EL (cell line): Measurements from ENCODE around the gene PSMG4.

Source experiments
- DNase-seq: peaks from one replicate; pipeline ENCODE4 v3.0.0-alpha.2; 2016

The PSMG4 gene

DNA sequence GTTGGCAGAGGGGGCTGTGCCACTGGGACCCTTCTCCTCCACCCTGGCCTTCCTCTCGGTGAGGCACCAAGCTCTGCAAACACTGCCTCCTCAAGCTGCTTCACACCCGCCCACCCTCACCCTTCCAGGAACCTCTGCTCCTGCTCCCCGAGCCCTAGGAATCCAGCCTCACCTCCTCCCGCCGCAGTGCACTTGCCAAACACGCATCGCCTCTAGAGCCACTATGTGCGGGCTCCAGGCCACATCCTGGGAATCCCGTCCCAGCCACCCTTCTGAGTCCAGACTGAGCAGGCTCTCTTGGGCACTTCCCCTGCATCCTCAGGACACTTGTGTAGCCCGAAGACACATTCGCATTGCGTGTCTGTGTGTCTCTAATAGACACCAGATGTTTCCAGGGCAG is 18.5 kb downstream of the PSMG4 start:
- no peak for DNase-seq

GRCh38 chr6:3277851-3278416 is 19.2 kb downstream of the PSMG4 start:
- no peak for DNase-seq

GRCh38 chr6:3278691-3279090 is 19.9 kb downstream of the PSMG4 start:
- DNase-seq = no peak

GRCh38 chr6:3280091-3280490 is 21.3 kb downstream of the PSMG4 start:
- DNase-seq = no peak

- no peak for DNase-seq
Measured at GRCh38 chr6:3280866-3281465, 22.2 kb downstream of the PSMG4 start.

DNA sequence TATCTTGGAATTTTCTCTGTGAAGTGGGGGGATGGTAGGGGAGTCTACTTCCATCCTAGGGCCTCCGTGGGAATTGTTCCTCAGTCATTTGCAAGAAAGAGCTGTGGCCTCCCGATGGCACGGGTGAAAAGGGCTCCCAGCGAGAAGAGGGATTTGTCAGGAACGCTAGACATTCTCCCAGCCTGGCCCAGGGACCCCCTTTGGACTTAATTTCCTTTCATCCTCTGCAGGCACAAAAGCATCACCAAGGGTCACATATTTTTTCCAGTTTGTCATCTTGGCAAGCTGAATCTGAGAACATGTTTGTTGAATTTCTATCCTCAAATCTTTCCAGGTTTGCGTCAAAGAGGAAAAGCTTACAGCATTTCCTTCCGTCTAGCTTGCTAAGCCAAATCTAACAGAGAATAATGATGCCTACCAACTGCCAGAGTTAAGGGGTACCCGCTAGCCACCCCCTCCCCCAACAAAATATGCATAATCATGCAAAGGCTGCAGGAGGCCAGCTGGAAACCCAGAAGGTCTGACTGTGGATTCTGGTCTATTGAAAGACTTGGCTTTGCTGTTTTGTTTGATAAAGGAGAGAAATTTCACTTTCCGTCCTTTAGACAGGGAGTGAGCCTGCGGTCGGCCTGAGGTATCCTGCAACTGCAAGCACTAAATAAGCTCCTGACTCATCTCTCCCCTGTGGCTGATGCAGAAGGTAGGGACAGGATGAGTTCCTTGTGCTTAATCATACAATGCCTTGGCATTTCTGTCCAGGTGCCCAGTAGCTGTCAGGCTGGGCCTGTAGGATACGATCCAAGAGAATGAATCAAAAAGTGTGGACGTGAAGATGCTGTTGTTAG is 23.1 kb downstream of the PSMG4 start:
- DNase-seq = peak; percentile 78

- DNase-seq = no peak
Measured at GRCh38 chr6:3282476-3283236, 23.9 kb downstream of the PSMG4 start.

DNA sequence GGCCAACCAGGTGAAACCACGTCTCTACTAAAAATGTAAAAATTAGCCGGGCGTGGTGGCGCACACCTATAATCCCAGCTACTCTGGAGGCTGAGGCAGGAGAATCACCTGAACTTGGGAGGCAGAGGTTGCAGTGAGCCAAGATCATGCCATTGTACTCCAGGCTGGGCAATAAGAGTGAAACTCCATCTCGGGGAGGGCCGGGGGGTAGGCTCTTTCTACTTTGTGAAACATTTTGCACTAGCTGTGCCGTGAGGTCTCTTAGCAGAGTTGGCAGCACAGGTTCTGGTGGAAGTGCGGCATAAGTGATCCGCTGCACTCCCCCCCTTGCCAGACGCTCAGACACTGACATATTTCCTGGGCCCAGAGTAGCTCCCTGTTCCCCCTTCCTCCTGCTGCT is 24.5 kb downstream of the PSMG4 start:
- no peak for DNase-seq

DNA sequence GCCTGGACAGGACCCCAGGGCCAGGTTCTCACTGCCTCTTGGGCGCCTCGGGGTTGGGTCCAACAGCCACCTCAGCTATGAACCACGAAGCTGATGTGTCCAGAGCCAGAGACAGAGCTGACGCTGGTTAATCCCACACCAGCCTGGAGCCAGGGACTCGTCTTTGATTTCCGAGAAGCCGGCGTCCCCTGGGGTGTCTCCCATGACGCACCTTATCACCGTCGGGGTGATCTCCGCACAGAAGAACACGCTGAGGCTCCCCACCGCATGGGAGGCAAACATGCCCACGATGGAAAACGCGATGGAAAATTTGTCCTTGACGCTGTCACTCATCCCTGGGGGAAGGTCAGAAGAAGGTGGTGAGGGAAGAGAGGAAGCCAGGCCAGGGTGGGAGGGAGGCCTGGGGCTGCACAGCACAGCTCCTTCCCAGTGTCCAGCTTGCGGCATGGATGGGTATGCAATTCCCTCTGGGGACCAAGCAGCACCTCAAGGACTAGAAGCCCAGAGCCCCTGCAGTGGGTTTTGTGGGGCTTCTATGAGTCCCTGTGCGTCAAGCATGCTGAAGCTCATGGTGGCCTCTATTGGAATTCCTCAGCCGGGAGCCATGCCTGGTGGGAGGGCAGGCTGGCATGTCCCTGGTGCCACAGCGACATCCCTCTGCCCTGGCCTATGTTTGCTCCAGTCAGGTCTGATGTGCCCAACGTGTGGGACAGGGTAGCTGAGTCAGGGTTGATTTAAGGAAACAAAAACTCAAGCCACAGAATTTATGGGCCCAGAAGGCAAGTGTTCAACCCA is 25.1 kb downstream of the PSMG4 start:
- no peak for DNase-seq

DNA sequence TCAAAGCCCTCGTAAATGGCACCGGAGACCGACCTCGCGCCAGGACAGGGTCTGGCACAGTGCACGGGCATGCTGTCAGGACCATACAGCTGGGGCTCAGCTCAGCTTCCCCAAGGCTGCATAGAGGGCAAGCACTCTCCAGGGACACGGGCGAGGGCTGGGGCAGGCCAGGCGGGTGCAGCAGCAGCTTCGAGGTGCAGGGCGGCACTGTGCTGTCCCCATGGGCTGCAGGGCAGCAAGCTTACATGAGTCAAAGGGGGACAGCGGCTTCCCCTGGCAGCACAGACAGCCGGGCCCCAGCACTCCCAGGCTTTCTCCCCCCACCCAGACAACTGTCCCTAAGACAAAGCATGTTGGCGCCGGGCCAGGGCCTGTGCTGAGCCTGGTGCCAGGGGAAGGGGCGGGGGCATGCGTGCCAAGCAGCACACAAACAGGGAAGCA is 25.7 kb downstream of the PSMG4 start:
- DNase-seq = no peak

DNA sequence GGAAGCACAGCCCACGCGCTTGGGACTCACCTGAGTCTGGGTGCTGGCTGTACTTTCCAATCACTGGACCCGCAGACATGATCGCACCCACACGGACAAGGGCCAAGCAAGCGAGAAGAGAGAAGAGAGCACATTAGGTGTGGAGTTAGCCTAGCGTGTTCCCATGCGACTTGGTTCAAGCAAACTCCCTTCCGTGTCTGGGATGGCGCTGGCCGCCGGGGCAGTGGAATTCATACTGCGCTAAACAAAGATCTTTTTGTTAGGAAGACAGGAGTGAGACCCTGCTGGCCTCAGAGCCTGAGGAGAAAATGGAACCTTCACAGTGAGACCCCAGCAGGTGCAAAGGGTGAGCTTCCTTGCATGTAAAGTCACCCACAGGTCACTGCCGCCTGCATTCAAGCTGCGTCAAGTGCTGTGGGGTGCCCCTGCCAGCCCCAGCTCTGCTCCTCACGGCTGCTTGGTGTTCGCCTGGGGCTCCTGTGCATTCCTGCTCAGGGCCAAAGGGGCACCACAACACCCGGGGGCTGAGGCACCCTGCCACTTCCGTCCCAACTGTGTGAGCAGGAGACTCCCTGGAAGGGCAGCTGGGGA is 26.4 kb downstream of the PSMG4 start:
- no peak for DNase-seq

DNA sequence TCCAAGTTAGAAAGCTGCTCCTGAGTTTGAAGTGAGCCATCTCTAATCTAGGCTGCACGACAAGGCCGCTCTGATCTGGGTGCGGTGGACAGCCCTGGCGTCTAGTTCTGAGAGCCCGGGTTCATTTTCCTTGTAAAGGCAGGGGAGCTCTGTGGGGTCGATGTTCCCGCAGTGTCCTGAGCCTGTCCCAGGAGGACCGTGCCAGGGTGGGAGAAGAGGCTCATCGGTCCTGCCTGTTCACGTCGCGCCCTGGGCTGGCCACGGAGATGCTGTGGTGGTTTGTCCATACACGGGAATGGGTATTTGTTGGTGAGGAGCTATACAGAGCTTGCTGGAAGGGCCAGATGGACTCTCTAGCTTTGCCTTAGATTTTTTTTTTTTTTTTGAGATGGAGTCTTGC is 27.0 kb downstream of the PSMG4 start:
- DNase-seq = no peak

DNA sequence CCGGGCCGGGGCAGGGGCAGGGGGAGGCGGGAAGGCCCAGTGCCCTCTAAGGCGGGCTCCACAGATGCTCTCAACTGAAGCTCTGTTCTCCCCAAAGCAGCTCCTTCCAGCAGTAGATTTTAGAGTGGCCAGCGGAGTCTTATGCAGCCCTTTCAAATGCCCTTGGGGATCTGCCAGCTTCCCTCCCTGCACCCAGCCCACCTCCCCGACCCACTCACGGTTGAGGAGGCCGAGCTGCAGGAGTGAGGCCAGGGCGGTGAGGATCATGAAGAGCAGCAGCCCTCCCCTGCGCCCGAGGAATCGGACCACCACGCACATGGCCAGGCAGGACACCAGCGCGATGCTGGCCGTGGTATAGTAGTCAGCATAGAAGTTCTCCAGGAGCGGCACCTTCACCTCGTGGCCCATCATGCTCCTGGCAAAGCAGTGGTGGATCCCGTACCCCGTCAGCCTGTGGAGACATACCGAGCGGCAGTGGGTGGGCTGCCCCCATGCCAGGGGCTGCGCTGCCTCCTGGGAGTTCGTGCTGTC is 28.0 kb downstream of the PSMG4 start:
- no peak for DNase-seq

DNA sequence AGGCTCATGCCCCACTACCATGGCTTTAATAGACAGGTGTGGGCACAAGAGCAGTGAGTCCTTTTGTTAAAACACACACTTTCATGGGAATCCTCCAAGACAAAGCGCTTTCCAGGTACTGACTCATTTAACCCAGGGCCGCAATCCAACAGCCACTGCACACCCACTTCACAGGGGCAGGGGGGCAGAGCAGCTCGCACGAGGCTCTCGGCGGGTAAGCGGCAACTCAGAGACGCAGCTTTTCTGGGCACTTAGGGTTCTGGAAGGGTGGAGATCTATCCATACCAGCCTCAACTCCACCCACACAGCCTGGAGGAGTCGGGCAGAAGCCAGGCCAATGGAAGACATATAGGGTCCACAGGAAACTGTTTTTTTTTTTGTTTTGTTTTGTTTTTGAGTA is 28.6 kb downstream of the PSMG4 start:
- no peak for DNase-seq

DNA sequence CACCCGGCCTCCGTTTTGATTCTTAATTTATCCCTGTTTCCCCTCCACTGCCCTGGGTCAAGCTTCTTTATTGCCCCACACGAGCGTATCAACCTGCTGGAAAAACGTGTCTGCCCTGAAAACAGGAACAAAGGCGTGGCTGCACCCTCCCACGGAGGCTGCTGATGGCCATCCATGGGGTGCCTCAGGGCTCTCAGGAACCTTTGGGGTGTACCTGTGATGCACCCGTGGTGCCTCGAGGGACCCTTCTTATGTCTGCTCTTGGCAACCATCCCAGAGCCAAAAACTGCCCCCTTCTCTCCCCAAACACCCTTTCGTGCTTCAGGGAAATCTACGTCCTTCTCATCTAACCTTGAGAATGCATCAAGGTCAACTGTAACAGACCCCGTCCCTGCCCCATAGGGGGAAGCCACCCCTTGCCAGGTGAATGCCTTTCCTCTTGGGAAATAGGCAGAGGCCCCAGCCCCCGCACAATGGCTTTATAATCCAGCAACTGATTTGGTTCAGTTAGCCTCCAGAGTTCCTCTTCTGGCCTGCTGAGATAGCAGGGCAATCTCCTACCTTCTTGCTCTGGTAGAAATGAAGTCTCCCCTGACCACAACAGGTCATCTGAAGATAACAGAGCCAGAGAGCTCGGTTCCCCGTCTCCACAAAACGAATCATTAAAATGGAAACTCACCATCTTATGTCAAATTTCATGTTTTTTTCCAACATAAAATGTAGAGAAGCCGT is 29.4 kb downstream of the PSMG4 start:
- DNase-seq = no peak

DNA sequence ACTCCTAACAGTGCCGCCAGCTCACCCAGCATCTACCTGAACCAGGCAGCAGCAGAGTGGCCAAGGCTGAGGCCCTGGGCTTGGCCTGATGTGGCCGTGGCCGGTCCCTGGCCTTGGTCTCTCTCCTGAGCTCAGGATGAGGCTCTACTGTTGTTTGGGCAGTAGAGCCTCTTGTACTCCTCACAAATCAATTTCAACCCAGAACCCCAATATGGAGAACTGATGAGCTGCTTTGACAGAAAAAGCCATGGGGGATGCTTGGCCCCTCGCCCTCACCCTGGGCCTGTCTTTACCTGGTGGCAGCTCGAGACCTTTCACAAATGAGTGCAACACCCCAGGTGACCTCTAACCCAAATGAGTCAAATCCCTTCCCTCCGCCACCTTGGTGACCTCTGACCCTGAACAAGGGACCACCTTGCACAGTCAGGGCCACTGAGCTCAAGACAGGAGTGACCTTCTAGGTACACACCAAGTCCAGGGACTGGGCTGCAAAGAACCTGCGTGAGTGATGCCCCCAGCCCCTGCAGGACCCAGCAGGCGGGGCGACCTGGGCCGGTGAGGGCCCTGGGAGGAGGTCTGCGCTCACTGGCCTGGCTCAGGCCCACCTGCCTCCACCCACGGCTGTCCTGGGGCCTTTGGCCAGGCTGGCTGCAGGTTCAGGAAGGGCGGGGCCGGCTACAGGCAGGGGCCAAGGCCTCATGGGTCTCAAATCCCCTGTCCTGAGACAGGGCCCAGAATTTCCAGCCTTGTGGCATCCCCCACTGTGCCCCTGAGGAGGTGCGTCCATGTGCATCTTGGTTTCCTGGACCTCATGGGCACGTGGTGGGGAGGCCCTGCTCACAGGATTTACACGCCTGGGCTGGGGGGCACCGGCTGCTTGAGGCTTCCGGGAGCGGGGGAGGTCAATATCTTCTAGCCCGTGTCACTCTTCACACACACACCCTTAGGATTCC is 30.2 kb downstream of the PSMG4 start:
- DNase-seq = no peak

GRCh38 chr6:3289664-3290055 is 30.9 kb downstream of the PSMG4 start:
- DNase-seq = no peak

DNA sequence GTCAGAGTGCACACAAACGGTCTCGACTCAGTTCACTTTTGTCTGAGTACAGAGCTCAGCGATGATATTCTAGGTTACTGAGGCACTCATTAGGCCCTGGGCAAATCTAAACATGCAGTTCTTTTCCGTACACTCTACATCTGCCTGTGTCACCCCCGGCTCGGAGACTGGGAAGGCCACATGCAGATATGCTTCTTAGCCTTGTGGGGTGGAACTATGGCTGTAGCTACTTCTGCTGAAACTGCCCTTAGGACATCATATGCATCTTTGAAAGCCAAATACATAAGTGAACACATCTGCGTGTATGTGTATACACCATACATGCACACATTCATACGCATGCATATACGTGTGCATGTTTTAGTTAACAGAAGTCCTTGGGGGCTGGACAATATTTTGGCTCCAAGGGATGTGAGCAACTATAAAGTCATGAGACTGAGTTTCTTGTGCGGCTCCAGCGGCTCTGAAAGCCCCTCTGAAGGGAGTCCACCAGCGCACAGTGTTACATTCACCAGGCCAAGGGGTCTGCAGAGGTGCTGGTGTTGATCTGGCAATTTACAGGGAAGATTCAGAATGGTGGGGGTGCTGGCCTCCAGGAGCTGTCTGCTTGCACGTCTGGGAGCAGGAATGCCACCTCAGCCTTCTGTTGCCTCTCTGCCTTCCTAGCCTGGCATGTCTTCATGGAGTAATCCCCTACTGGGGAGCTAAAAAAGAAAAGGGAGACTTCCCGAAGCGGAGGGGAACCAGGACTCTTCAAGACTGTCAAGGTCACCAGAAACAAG is 31.6 kb downstream of the PSMG4 start:
- no peak for DNase-seq

GRCh38 chr6:3290931-3291211 is 32.1 kb downstream of the PSMG4 start:
- no peak for DNase-seq

- no peak for DNase-seq
Measured at GRCh38 chr6:3291346-3291745, 32.6 kb downstream of the PSMG4 start.
